Upper lobe of right lung (tissue), 1 donor: ENCODE measurements around the gene BCAS3. TPM values are rescaled to one million over a fixed set of nuclear protein-coding genes. Genes with fewer than 3 reads are reported as not detected.

Experiments used
- ATAC-seq: fragments of 200-7000 bp; cut with Tn5 transposase; one replicate; pipeline ENCODE4 v1.9.1; 2020; ENCODE audit warnings: mild to moderate bottlenecking, moderate library complexity
- DNase-seq: peaks from one replicate; pipeline ENCODE4 v3.0.0-alpha.2; 2020
- H3K27ac ChIP-seq: fragments of 200-600 bp; one replicate; pipeline ENCODE4 v1.8.0; 2022
- H3K27me3 ChIP-seq: fragments of 200-600 bp; one replicate; pipeline ENCODE4 v1.8.0; 2022; ENCODE audit warnings: mild to moderate bottlenecking
- H3K36me3 ChIP-seq: fragments of 200-600 bp; one replicate; pipeline ENCODE4 v1.8.0; 2022
- H3K4me1 ChIP-seq: fragments of 200-600 bp; one replicate; pipeline ENCODE4 v1.8.0; 2022
- H3K4me3 ChIP-seq: fragments of 200-600 bp; one replicate; pipeline ENCODE4 v1.8.0; 2022; ENCODE audit warnings: mild to moderate bottlenecking
- H3K9me3 ChIP-seq: fragments of 200-600 bp; one replicate; pipeline ENCODE4 v1.8.0; 2022
- CTCF ChIP-seq: fragments of 200-600 bp; IDR thresholded peaks from one replicate; pipeline ENCODE4 v1.8.0; 2022; ENCODE audit warnings: antibody characterized with exemption
- intact Hi-C: fragments of 100-400 bp; cut with DNase I; formaldehyde crosslinking; loops from one replicate; pipeline ENCODE4 v1.11.0; 2022
- total RNA-seq: library from RNA; stranded (reverse); fragmentation: NEBNext Ultra II Directional; extraction: Animal tissue kit (Norgen Biotek cat#: 25700); gene quantifications from one replicate; pipeline ENCODE4 v1.2.1, GENCODE V29; 2021
- donor health status: DM: no; HTN: yes; CAD: no; lungs with severe emphysema.

BCAS3 gene
- total RNA-seq, 1 donor from 2014 or later, result 23.5 TPM

- Histone ChIP-seq H3K36me3 (no peaks in the 10 kb centered on the region), H3K27ac (peak overlapping the region; percentile 76), H3K4me1 (peaks cover 8% of the 10 kb centered on the region), H3K9me3 (no peaks in the 10 kb centered on the region), H3K4me3 (no peak overlapping the region), H3K27me3 (no peaks in the 10 kb centered on the region)
- DNase-seq (no peak), ATAC-seq (peak; percentile 51)
- no peak for TF ChIP-seq CTCF
- intact Hi-C loops, result no loop called here
Measured at GRCh38 chr17:61307905-61308886, 630.5 kb downstream of the BCAS3 start.

GRCh38 chr17:61309362-61310256 lies 632.0 kb downstream of the BCAS3 start:
- H3K9me3 ChIP-seq, result no peaks in the 10 kb centered on the region
- no peak overlapping the region for H3K4me3 ChIP-seq
- no peaks in the 10 kb centered on the region for H3K36me3 ChIP-seq
- H3K4me1 ChIP-seq, result peaks cover 21% of the 10 kb centered on the region
- DNase-seq (no peak), ATAC-seq (no peak)
- H3K27ac ChIP-seq, result peak overlapping the region; percentile 76
- intact Hi-C loops, result no loop called here
- H3K27me3 ChIP-seq, result no peaks in the 10 kb centered on the region
- no peak for TF ChIP-seq CTCF

GRCh38 chr17:61310590-61310989 lies 632.9 kb downstream of the BCAS3 start:
- intact Hi-C loops, result no loop called here
- H3K27me3 ChIP-seq, result no peaks in the 10 kb centered on the region
- H3K4me3 ChIP-seq, result no peak overlapping the region
- no peak overlapping the region for H3K27ac ChIP-seq
- no peak for ATAC-seq
- peaks cover 28% of the 10 kb centered on the region for H3K4me1 ChIP-seq
- DNase-seq, result no peak
- TF ChIP-seq CTCF, result no peak
- no peaks in the 10 kb centered on the region for H3K9me3 ChIP-seq
- no peaks in the 10 kb centered on the region for H3K36me3 ChIP-seq

- H3K9me3 ChIP-seq, result no peaks in the 10 kb centered on the region
- H3K27me3 ChIP-seq, result no peaks in the 10 kb centered on the region
- no peak for ATAC-seq
- peaks cover 28% of the 10 kb centered on the region for H3K4me1 ChIP-seq
- H3K4me3 ChIP-seq, result no peak overlapping the region
- DNase-seq, result no peak
- intact Hi-C loops, result no loop called here
- H3K27ac ChIP-seq, result peak overlapping the region; percentile 75
- H3K36me3 ChIP-seq, result no peaks in the 10 kb centered on the region
- no peak for TF ChIP-seq CTCF
Measured at GRCh38 chr17:61312406-61313295, 635.0 kb downstream of the BCAS3 start.
